NCI-H1694 (cell line): ENCODE results near the gene DDX56.

ENCODE experiments used
- DNase-seq: peaks from one replicate; lab custom pipeline; 2025; lab: John Stamatoyannopoulos, UW

DDX56 gene, protein sequence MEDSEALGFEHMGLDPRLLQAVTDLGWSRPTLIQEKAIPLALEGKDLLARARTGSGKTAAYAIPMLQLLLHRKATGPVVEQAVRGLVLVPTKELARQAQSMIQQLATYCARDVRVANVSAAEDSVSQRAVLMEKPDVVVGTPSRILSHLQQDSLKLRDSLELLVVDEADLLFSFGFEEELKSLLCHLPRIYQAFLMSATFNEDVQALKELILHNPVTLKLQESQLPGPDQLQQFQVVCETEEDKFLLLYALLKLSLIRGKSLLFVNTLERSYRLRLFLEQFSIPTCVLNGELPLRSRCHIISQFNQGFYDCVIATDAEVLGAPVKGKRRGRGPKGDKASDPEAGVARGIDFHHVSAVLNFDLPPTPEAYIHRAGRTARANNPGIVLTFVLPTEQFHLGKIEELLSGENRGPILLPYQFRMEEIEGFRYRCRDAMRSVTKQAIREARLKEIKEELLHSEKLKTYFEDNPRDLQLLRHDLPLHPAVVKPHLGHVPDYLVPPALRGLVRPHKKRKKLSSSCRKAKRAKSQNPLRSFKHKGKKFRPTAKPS

DNA sequence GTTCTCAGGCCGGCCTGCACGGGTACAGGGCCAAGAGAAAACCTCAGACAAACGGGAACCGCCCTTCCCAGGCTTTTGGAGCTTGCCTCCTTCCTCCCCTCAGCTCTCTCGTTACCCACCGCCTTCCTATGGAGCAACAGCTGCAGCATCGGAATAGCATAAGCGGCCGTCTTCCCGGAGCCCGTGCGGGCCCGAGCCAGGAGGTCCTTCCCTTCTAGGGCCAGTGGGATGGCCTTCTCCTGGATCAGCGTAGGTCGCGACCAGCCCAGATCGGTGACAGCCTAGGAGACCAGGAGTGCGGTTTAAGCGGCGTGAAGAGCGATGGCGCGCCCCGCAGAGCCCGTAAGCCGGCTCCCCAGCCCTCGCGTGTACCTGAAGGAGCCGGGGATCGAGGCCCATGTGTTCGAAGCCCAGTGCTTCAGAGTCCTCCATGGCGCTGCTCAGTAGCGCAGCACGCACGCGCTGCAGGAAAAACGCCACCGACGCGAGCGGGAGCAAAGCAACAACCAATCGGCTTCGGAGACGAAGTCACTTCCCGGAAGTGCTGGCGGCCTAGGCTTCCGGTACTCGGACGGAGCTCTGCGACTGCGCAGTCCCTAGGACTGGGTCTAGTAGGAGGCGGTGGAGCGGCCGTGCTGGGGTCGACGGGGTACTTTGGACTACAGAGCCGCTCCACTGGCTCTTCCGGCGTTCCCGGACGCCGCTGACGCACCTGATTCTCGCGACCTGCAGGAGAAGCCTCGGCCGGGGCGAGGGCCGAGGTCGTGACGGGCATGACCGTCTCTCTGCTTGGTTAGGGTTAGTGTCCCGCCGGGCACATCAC is at the start of gene DDX56:
DDX56 (minus strand) TSS at position 445 of the 823 bp plus-strand sequence; CDS start at position 432, 13 bp downstream.
- peak; percentile 92 for DNase-seq

DNA sequence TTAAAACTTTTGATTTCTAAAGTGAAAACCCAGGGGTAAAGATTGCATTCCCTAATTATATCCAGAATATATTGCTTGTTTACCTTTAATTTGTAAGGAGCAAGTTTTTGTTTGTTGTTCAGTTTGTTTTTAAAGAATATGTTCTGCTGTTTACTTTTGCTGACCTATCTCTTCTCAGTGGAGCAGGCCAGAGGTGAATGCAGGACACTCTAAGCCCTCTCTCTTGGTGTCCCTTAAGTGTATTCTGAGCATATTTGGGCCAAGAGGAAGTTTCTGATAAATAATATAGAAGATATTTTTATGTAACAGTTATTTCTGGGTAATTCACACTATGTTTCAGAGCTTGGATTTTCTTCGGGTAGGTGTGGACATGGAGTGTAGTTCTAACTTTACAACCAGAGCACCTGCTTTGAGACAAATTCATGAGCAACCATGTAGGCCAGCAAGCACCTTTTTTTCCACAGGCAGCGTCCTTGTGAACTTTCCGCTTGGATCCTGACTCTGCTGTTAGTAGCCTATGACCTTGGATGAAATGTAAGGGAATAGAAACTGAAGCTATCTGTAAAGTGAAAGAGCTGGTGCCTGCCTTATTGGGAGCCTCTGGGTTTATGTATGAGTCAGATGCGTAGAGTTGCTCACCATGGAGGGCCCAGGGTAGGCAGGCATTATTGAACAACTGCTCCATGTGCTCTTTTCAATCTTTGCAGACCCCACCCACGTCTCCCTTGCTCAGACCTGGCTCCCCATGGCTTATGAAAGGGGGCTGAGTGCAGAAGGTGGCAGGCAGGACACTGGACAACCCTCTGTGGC is 48.8 kb upstream of the DDX56 start:
- no peak for DNase-seq

DNA sequence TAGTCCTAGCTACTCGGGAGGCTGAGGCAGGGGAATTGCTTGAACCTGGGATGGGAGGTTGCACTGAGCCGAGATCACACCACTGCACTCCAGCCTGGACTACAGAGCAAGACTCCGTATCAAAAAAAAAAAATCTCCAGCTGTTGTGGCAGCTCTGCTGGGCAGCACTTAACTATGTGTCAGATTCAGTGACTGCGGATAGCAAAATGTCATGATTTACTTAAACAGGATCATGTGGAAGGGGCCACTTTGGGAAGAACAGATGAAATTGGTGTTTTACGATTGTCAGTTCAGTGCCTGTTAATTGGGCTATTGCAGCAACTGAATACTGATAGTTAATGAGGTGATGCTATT is 48.0 kb upstream of the DDX56 start:
- DNase-seq, result no peak

DNA sequence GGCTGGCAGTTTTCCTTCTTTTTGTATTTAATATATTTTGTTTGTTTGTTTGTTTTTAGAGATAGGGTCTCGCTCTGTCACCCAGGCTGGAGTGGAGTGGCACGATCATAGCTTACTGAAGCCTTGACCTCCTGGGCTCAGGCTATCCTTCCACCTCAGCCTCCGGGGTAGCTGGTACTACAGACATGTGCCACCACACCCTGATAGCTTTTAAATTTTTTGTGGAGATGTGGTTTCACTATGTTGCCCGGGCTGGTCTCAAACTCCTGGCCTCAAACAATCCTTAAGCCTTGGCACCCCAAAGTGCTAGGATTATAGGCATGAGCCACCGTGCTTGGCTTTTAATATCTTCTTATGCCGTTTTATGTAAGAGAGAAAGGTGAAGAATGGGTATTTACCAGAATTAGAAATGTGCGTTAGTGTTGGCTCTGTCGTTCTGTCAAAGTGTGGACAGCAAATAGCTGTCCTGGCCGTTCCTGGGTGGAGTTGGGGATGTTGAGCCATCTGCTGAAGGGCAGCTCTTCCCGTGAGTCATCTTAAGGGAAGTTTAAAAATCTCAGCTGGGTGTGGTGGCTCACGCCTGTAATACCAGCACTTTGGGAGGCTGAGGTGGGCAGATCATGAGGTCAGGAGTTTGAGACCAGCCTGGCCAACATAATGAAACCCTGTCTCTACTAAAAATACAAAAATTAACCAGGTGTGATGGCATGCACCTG is 47.5 kb upstream of the DDX56 start:
- DNase-seq, result no peak

DNA sequence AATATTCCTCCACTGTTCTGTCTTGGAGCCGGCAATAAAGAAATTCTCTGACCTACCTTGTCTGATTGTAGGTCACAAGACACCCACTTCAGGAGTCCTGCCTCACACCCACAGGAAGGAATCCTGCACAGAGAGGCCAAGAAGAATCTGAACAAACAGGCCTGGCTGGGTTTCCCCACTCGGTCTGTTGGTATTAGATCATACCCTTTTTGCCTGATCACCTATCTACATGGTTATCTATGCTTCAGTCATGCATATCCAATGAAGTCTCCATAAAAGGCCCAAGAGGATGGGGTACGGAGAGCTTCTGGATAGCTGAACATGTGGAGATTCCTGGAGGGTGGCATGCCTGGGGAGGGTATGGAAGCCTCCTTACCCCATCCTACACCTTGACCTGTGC is 45.0 kb upstream of the DDX56 start:
- no peak for DNase-seq

DNA sequence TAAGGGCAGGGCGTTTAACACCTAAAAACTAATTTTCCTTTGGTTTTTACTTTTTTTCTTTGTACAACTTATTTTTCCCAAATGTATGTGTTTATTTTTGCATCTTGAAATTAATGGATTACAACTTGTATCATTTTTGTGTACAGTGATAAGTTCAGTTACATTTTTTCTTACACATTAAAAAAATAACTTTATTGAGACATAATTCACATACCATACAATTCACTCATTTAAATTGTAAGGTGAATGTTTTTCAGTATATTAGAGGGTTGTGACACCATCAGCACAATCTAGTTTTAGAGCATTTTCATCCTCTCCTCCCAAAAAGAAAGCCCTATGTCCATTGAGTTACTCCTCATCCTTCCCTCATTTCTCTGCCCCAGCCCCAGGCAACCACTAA is 44.3 kb upstream of the DDX56 start:
- DNase-seq, result no peak

DNA sequence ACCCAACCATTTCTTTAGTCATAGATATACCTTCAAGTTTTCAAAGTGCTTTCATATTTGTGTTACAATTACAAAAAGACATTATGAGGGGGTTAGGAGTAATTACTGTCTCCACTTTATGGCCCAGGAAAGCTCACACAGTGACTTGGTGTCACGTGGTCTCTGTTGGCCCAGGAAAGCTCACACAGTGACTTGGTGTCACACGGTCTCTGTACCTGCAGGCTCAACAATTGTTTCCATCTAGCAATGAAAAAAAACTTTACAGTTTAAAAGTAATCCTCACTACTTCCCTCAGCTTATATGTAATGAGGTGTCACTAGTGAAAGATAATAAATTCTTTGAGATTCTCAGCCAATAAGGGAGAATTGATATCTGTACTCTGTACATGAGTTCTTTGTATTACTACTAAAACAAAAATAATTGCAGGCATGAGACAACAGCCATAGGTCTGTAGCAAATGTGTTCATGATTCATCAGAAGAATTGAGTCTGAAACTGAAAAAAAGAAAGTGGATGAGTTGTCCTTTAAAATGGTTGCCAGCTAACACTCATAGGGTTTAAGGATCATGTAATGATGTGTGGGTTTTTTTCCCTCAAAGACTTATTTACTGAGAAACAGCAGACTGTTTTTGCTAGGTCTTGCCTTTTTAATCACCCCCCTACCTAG is 43.6 kb upstream of the DDX56 start:
- DNase-seq, result no peak

DNA sequence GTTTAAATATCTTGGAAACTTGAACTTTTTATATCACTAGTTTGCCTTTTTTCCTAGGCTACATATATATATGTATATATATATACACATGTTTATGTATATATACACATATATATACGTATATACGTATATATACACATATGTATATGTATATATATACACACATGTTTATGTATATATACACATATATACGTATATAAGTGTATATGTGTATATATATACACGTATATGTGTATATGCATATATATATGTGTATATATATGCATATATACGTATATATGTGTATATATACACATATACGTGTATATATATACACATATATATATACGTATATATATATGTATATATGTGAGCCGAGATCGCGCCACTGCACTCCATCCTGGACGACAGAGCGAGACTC is 42.8 kb upstream of the DDX56 start:
- DNase-seq, result no peak

DNA sequence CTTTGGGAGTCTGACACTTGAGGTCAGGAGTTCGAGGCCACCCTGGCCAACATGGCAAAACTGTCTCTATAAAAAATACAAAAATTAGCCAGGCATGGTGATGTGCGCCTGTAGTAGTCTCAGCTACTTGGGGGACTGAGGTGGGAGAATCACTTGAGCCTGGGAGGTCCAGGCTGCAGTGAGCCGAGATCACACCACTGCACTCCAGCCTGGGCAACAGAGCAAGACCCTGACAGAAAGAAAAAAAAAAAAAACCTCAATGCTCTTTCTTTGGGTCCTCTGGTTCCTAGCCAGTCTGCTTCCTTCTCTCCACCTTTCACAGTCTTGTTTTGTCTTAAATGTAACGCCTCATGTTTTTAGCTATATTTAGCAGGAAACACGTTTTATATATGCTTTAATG is 42.1 kb upstream of the DDX56 start:
- DNase-seq, result no peak

DNA sequence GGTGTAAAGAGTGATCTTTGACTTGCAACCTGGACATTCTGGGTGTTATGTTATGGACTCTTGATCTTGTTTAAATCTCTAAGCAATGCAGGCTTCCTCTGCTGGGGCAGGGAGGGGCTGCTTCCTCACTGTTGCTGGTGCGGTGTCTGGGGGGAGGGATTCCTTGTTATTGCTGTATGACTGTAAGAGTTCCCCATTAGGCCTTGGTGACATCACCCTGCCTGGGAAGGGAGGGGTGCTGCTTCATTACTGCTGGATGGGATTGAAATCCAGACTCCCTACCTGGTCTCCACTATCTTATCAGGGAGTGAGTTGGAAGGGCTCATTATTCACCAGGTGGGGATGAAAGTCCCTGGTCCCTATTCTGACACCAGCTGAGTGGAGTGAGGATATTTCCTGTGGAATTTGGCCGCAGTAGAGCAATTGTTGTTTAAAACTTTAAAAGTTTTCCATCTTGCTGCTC is 41.5 kb upstream of the DDX56 start:
- no peak for DNase-seq

DNA sequence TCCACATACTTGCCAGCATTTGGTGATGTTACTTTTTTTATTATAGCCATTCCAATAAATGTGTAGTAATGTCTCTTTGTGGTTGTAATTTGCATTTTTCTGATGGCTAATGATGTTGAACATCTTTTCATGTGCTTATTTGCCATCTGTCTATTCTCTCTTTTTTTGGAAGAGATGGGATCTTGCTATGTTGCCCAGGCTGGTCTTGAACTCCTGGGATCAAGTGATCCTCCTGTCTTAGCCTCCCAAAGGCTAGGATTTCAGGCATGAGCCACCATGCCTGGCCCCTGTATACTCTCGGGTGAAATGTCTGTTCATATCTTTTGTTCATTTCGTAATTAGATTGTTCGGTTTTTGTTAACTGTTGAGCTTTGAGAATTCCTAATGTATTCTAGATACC is 36.1 kb upstream of the DDX56 start:
- DNase-seq, result no peak

DNA sequence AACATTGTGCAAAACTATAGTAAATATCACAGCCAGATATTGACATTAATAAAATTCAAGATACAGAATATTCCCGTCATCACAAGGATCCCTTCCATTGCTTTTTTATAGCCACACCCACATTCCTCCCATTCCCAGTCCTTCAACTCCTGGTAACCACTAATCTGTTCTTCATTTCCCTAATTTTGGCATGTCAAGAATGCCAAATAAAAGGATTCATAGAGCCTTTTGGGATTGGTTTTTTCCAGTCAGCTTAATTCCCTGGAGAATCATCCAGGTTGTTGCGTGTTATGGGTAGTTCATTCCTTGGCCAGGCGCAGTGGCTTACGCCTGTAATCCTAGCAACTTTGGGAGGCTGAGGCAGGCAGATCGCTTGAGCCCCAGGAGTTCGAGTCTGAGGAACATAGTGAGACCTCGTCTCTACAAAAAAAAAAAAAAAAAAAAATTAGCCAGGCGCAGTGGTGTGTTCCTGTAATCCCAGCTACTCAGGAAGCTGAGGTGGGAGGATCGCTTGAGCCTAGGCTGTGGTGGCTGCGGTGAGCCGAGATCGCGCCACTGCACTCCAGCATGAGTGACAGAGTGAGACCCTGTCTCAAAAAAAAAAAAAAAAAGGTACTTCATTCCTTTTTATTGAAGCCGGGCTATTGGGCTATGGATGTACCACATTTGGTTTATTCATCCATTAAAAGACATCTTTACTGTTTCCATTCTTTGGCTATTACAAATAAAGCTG is 35.4 kb upstream of the DDX56 start:
- no peak for DNase-seq

DNA sequence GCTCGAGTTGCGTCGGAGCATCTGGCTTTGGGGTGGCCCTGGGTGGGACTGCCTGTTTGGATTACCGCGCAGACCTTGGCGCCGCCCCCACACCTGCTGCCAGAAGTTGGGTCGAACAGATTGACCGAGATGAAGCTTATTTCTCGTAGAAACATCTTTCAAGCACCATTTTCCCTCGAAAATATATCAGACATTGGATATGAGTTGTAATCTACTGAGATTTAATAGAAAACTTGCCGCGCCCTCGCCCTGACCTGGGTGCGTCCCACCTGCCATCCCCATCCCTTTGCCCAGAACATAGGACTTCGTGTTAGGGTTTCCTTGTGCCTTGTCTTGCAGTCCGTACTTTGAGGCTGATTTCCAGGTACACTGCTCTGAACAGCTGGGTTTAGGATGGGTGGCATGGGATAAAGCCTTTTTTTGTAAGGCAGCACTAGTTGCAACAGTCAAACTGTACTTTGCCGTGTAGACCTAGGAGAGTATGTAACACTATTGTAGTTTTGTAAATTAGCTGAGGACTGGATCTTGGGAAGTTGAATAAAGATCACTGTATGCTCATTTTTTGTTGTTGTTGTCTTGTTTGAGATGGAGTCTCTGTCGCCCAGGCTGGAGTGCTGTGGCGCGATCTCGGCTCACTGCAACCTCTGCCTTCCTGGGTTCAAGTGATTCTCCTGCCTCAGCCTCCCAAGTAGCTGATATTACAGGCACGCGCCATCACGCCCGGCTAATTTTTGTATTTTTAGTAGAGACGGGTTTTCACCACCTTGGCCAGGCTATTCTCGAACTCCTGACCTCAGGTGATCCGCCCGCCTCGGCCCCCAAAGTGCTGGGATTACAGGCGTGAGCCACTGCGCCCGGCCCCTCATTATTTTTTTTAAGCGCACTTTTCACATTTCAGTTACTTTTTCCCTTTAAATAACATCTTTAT is 33.7 kb upstream of the DDX56 start:
- no peak for DNase-seq

DNA sequence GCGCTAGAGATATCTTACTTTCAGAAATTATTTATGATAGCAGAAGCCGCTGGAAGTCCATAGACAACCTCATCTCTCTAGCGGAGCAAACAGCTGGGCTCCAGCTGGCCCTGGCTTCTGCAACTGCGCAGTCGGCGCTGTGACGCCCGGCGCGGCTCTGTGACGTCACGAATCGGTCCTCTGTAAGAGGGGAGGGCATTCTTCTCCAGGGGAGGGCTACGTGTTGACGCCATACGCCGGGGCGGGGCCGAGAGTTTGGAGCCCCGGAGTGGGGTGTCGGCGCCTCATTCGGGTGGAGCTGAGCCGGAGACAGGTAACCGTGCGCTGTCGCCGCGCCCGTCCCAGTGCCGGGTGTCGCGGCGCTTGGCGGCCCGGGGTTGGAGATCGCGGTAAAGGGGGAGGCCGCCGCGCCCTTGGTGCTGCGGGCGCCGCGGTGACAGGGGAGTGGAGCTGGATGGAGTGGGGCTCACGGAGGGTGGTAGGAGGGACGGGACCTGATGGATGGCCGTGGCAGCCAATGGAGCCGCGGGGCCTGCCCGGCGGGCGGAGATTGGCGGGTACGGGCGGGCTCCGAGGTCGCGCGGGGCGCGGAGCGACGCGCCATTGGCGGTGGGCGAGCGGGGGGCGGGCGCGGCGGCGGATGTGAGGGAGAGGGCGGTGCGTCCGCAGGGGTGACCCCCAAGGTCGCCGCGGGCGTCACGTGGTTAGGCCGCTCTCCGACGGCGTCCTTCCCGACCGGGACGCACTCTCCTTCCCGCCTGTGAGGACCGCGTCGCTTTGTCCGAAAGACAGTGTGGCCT is 32.8 kb upstream of the DDX56 start, which contains the start of gene OGDH:
OGDH (plus strand) TSS at position 287 of the 800 bp plus-strand sequence. CDS start 17,717 bp downstream, outside the sequence.
- peak; percentile 98 for DNase-seq

DNA sequence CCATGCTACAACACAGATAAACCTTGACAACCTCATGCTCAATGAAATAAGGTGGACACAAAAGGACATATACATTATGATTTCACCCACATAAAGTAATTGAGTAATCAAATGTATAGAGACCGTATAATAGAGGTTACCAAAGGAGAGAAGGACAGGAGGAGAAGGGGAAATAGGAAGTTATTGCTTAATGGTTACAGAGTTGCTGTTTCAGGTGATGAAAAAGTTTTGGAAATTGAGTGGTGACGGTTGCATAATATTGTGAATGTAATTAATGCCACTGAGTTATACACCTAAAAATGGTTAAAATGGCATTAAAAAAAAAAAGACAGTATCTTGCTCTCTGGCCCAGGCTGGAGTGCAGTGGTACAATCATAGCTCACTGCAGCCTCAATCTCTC is 31.2 kb upstream of the DDX56 start:
- no peak for DNase-seq

DNA sequence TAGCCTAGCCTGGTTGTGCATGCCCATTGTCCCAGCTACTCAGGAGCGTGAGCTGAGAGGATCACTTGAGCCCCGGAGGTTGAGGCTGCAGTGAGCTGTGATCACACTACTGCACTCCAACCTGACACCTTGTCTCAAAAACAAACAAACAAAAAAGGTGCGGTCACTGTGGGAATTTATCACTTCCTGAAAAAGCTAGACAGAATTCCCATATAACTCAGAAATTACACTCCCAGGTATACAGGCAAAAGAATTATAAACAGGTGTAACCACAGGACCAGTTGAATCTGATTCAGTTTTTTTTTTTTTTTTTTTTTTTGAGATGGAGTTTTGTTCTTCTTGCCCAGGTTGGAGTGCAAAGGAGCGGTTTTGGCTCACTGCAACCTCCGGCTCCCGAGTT is 29.5 kb upstream of the DDX56 start:
- no peak for DNase-seq

DNA sequence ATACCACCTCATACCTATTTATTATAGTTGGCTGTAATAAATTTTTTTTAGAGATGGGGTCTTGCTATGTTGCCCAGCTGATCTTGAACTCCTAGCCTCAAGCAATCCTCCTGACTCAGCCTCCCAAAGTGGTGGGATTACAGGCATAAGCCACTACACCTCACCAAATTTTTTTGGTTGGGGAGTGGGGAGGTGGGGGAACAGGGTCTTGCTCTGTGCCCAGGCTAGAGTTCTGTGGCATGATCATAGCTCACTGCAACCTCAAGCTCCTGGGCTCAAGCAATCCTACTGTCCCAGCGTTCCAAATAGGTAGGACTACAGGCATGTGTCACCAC is 28.8 kb upstream of the DDX56 start:
- no peak for DNase-seq

DNA sequence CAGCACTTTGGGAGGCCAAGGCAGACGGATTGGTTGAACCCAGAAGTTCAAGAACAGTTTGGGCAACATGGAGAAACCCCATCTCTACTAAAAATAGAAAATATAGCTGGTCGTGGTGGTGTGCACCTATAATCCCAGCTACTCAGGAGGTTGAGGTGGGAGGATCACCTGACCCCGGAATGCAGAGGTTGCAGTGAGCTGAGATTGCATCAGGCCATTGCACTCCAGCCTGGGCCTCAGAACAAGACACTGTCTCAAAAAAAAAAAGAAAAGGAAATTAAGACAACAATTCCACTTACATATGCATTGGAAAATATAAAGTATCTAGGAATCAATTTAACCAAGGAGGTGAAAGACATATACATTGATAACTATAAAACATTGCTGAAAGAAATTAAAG is 25.5 kb upstream of the DDX56 start:
- DNase-seq, result no peak
